ENCODE data around the gene TGM5. TPM values are rescaled to one million over a fixed set of nuclear protein-coding genes. Genes with fewer than 3 reads are reported as not detected.
"Not testable (repeated sequence)": the region's sequence is repeated elsewhere in the genome, so short reads cannot be mapped to it uniquely, and the experiment has no call there.

Gene TGM5
- total and polyA plus RNA-seq, 2 donors (not counting 1 experiment from before 2014, with no cell fraction given): 0.42 TPM; not detected in 1

DNA sequence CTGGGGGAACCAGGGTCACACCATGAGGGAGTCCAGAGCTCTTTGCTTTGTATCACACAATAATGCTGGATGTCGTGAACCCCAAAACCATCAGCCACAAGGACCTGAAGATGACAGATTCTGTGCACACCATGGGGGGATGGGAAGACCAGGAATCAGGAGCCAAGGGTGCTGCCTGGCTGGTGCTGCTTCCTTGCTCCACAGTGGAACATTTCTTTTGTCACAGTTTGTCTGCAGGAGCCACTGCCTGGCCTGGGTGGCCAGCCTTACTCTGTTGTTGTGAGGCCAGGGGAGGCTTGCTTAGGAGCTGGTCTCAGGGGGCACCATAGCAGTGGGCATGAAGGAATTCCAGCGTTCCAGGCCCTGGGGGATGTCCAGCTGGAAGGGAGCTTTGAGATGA is 6.5 kb upstream of the TGM5 start:
- Histone ChIP-seq H3K27me3 (replicated peaks in 1 of 4; ENCODE audit: control extremely low read depth in 1 of 4, control insufficient read depth in 3 of 4, insufficient read depth in 4 of 4, low read length in 3 of 4) (no peaks in the 10 kb centered on the region), H4K20me1 (ENCODE audit: control insufficient read depth, insufficient read depth, low read length, poor library complexity, severe bottlenecking) (no peaks in the 10 kb centered on the region), H3K79me2 (ENCODE audit: control insufficient read depth, insufficient read depth, low read length) (no peaks in the 10 kb centered on the region), H3K4me3 (ENCODE audit: control extremely low read depth in 1 of 5, extremely low read depth in 1 of 5, insufficient read depth in 1 of 5, low read depth in 2 of 5, low read length in 4 of 5) (no peak overlapping the region), H3K9me3 (ENCODE audit: control extremely low read depth in 1 of 3, control insufficient read depth in 2 of 3, insufficient read depth in 1 of 3, low read length in 2 of 3) (peaks cover 0 to 10% (median 0%) of the 10 kb centered on the region in 3 donors), H2AFZ (ENCODE audit: insufficient read depth, low read depth, low read length, poor library complexity, severe bottlenecking) (no peak overlapping the region), H3K4me1 (ENCODE audit: control insufficient read depth in 2 of 2, insufficient read depth in 2 of 2, low read length in 2 of 2) (peaks cover 27 to 28% of the 10 kb centered on the region in 2 donors), H3K36me3 (replicated peaks in 1 of 2; ENCODE audit: control extremely low read depth in 1 of 2, control insufficient read depth in 1 of 2, extremely low read depth in 1 of 2, insufficient read depth in 2 of 2, low read length in 1 of 2) (no peaks in the 10 kb centered on the region), H3K27ac (ENCODE audit: low read length in 2 of 2) (no peak overlapping the region), H3K4me2 (replicated peaks; ENCODE audit: low read depth, low read length, poor library complexity, severe bottlenecking) (peak overlapping the region; percentile 13), H3K9ac (ENCODE audit: low read length) (no peak overlapping the region)
- intact Hi-C loops (cut with micrococcal nuclease): no loop called here
- H3K27me3 Mint-ChIP-seq: peaks cover 5% of the 10 kb centered on the region
- no peak overlapping the region for H3K27ac Mint-ChIP-seq
- 91% methylated on average over 2 of the region's 2 CpGs for WGBS (ENCODE audit: insufficient coverage)
- TF ChIP-seq EZH2 (IDR thresholded peaks at IDR 0.05; ENCODE audit: borderline replicate concordance, insufficient read depth, low read depth, low read length, poor library complexity, severe bottlenecking): no peak
- TF ChIP-seq, protein P1, sequence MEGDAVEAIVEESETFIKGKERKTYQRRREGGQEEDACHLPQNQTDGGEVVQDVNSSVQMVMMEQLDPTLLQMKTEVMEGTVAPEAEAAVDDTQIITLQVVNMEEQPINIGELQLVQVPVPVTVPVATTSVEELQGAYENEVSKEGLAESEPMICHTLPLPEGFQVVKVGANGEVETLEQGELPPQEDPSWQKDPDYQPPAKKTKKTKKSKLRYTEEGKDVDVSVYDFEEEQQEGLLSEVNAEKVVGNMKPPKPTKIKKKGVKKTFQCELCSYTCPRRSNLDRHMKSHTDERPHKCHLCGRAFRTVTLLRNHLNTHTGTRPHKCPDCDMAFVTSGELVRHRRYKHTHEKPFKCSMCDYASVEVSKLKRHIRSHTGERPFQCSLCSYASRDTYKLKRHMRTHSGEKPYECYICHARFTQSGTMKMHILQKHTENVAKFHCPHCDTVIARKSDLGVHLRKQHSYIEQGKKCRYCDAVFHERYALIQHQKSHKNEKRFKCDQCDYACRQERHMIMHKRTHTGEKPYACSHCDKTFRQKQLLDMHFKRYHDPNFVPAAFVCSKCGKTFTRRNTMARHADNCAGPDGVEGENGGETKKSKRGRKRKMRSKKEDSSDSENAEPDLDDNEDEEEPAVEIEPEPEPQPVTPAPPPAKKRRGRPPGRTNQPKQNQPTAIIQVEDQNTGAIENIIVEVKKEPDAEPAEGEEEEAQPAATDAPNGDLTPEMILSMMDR (IDR thresholded peaks at IDR 0.05): no peak
- DNase-seq: no peak
- H3K4me3 Mint-ChIP-seq: no peak overlapping the region
- POLR2A ChIA-PET: no interaction called here
- H3K9me3 Mint-ChIP-seq (ENCODE audit: insufficient read depth): peaks cover 8% of the 10 kb centered on the region
- no peak for ATAC-seq (ENCODE audit: low read depth)
- peaks cover 47% of the 10 kb centered on the region for H3K4me1 Mint-ChIP-seq
- CTCF ChIA-PET: no interaction called here

DNA sequence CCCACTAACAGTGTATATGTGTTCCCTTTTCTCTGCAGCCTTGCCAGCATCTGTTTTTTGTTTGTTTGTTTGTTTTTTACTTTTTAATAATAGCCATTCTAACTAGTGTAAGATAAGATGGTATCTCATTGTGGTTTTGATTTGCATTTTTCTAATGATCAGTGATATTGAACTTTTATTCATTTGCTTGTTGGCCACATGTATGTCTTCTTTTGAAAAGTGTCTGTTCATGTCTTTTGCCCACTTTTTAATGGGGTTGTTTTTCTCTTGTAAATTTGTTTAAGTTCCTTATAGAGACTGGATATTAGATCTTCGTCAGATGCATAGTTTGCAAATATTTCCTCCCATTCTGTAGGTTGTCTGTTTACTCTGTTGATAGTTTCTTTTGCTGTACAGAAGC is 5.2 kb upstream of the TGM5 start:
- Mint-ChIP-seq H3K27ac (peak overlapping the region; percentile 15), H3K4me1 (peaks cover 41% of the 10 kb centered on the region)
- intact Hi-C loops (cut with micrococcal nuclease); H3K4me3 ChIP-seq (ENCODE audit: control extremely low read depth in 1 of 5, extremely low read depth in 1 of 5, insufficient read depth in 1 of 5, low read depth in 2 of 5, low read length in 4 of 5); H3K36me3 ChIP-seq (replicated peaks in 1 of 2; ENCODE audit: control extremely low read depth in 1 of 2, control insufficient read depth in 1 of 2, extremely low read depth in 1 of 2, insufficient read depth in 2 of 2, low read length in 1 of 2); H3K79me2 ChIP-seq (ENCODE audit: control insufficient read depth, insufficient read depth, low read length); H3K27ac ChIP-seq (ENCODE audit: low read length in 2 of 2); H3K9ac ChIP-seq (ENCODE audit: low read length); DNase-seq; H3K9me3 Mint-ChIP-seq (ENCODE audit: insufficient read depth); H3K4me3 Mint-ChIP-seq; H2AFZ ChIP-seq (ENCODE audit: insufficient read depth, low read depth, low read length, poor library complexity, severe bottlenecking); H4K20me1 ChIP-seq (ENCODE audit: control insufficient read depth, insufficient read depth, low read length, poor library complexity, severe bottlenecking); H3K4me2 ChIP-seq (replicated peaks; ENCODE audit: low read depth, low read length, poor library complexity, severe bottlenecking); ATAC-seq (ENCODE audit: low read depth); POLR2A ChIA-PET; H3K27me3 ChIP-seq (replicated peaks in 1 of 4; ENCODE audit: control extremely low read depth in 1 of 4, control insufficient read depth in 3 of 4, insufficient read depth in 4 of 4, low read length in 3 of 4); H3K27me3 Mint-ChIP-seq: not testable (repeated sequence)
- WGBS (ENCODE audit: insufficient coverage): no CpG with 5 or more reads among the region's 1 CpG
- CTCF ChIA-PET: interaction anchor here (1.1 kb wide), 1 partner anchor 12 kb away, joined by 3 read pairs; no protein-coding TSS in a partner anchor
- peaks cover 27 to 28% of the 10 kb centered on the region in 2 donors for H3K4me1 ChIP-seq (ENCODE audit: control insufficient read depth in 2 of 2, insufficient read depth in 2 of 2, low read length in 2 of 2)
- peaks cover 0 to 10% (median 0%) of the 10 kb centered on the region in 3 donors for H3K9me3 ChIP-seq (ENCODE audit: control extremely low read depth in 1 of 3, control insufficient read depth in 2 of 3, insufficient read depth in 1 of 3, low read length in 2 of 3)
